GM19452 (cell line): Measurements from ENCODE around the gene MLYCD.
"Not testable (repeated sequence)": the region's sequence is repeated elsewhere in the genome, so short reads cannot be mapped to it uniquely, and the experiment has no call there.

Source experiments
- ATAC-seq: cut with Tn5 transposase; IDR thresholded peaks from one replicate; pipeline ENCODE4 v1.9.1; 2021; ENCODE audit not compliant: unreplicated experiment

The MLYCD gene

DNA sequence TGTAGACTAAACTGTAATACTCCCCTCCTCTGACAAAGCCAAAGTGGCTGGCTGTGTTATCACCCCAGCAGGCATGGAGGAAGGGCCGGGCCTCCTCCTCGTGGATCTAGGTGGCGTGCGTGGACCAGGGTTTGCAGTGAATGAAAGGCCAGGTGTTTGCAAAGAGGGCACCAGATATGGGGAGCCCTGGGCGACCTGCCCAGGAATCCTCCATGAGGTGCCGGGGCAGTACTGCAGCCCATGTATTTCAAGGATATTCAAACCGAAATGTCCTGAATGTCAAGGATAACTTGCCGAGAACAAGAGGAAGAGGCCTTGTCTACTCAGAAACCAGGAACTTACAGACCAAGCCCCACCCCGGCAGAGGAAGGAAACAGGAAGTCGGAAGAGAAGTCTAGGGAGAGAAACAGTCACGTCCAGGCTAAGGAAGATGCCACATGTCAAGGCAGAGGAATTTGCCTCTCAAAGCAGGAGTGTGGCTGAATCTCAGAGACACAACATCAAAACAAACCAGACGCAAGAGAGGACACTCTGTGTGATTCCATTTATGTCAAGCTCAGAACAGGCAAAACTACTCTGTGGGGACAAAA lies 40.4 kb downstream of the MLYCD start:
- no peak for ATAC-seq

DNA sequence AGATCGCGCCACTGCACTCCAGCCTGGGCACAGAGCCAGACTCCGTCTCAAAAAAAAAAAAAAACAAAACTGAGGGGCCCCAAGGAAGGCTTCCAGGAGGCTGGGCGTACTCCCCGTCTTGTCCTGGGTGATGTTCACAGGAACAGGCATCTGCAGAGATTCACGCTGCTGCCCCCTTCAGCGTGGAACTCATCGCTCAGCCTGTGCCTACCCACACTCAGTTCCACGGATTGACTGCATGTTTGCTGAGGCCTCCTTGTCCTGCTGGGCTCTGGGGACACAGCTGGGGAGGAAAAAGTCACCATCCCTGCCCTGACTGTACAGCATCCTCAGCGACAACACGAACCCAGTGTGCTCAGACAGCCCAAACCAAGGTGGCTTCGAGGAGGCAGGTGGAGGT lies 41.2 kb downstream of the MLYCD start:
- no peak for ATAC-seq

DNA sequence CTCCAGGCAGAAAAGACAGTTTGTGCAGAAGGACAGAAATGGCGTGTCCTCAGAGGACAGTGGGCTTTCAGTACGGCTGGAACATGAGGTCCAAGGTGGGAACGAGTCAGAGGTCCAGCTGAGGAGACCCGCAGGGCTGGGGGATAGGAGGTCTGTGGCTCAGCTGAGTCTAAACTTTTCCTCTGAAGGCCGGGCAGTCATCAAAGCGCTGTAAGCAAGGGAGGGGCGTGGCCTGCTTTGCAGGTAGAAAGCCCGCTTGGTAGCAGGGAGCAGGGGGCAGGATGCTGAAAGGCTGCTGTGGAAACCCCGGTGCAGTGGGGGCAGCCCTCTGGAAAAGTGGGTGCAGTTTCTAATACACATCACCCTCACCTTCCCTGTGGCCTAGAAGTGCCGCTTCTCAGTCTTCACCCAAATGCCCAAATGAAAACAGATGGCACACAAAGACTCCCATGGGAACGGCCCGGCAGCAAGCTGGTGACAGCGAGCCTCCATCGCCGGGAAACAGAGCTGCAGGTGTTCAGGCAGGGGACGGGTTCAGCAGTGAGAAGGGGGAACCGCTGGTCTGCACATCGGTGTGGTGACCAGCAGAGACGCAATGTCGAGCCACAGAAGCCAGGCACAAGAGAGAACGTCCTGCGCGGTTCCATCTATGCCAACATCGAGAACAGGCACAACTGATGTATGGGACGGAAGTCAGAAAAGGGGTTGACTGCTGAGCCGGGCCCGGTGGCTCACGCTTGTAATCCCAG lies 41.9 kb downstream of the MLYCD start:
- no peak for ATAC-seq

DNA sequence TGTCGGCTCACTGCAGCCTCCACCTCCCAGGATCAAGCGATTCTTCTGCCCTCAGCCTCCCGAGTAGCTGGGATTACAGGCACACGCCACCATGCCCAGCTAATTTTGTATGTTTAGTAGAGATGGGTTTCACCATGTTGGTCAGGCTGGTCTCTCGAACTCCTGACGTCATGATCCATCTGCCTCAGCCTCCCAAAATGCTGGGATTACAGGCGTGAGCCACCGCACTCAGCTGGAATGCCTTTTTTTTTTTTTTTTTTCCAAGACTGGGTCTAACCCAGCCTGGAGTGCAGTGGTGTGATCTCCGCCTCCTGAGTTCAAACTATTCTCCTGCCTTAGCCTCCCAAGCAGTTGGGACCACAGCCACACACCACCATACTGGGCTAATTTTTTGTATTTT lies 42.6 kb downstream of the MLYCD start:
- not testable (repeated sequence) for ATAC-seq

DNA sequence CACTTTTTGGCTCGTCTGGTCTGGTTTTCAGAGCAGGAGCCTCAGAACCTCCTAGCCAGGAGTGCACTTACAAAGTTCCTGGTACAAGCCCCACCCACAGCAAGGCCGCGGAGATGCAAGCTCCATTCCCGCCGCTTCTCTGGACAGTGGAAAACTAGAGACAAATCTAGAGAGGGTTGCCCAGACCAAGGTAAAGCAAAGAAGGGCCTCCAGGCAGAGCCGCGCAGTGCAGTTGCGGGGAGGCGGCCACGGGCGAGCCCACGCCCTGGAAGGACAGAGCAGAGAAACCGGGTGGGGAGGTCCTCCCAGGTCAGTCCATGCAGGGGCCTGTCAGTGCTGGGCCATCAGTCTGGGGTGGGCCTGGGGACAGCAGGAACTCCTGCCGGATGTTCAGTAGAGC lies 43.2 kb downstream of the MLYCD start:
- ATAC-seq = no peak

DNA sequence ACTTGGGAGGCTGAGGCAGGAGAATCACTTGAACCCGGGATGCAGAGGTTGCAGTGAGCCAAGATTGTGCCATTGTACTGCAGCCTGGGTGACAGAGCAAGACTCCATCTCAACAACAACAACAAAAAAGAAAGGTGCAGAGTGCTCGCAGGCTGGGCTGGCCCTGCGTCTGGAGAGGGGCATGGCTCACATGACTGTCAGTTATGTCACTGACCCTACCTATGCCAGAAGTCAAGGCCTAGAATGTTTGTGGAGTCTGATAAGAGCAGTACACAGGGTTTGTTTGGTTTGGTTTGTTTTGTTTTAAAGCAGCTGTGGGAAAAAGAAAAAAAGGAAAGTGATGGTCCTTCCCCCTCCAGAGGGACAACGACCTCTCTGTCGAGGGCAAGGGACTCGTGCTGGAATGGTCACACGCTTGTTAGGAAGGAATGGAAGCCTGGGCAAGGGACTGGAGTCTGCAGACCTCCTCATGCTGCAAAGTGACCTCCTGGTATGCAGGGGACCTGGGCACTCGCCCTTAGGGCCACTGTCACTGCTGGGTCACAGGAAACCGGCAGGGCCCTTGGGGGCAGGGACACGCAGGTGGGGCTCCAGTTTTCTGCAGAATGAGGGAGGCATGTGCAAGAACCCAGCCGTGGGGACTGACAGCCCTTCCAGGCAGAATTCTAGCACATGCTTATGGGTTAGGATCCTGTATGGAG lies 44.0 kb downstream of the MLYCD start:
- no peak for ATAC-seq

DNA sequence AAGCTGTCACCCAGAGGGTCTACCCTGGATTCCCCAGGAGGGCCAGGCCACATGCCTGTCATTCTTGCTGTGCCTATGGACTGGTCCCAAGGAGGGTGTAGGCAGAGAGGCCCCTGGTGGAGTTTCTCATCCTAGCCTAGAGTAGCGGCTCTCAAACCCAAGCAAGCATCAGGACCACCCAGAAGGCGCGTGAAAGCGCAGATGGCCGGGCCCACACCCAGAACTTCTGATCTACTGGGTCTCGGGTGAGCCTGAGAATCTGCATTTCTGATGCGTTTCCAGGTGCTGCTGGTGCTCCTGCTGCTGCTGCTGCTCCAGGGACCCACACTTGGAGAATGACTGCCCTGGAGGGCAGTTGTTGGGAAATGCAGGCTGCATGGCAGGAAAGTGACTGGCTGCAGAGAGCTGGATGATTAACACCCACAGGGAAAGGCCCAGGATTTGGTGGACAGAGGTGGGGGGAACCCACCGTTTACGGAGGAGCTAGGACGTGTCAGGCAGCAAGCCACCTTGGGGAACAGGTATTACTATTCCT lies 44.7 kb downstream of the MLYCD start:
- no peak for ATAC-seq

DNA sequence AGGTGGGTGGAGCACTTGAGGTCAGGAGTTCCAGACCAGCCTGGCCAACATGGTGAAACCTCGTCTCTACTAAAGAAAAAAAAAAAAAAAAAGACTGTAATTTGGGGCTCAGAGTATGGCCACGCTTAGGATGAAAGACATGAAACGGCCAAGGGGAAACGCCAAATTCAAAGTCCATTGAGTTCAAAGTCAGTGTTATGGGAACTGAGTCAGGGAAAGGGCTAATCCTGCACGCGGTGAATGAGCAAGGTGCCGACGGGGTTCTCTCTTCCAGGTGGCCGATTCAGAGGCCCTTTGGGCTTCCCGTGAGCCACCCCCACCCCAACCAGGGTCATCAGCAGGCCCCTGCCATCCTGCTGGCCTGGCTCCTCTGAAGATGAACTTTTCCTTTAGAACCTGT lies 46.7 kb downstream of the MLYCD start:
- no peak for ATAC-seq

DNA sequence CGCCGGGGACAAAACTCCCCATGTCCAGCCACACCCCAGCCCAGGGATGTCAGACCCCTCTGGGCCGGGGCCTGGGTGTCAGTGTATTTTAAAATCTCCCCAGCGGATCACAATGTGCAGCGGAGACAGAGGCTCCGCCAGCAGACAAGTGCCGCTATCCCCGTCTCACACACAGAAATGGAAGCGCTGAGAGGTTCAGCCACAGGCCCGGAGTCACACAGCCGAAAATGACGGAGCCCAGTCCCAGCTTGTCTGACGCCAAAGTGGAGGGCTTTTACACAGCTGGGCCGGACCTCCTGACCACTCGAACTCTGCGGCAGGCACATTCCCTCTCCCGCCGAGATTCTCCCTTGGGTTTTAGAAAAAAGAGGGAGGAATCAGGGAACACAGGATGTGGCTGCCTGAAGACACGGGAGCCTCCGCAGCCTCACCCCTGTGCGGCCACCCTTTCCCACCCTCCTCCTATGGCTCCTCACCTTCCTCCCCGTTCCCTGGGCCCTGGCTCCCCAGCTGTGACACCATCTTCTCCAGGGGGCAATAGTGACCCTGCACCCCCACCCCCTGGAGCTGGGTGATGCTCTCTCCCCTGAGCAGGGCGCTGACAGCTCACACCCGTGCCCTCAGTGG lies 47.4 kb downstream of the MLYCD start:
- ATAC-seq = no peak

DNA sequence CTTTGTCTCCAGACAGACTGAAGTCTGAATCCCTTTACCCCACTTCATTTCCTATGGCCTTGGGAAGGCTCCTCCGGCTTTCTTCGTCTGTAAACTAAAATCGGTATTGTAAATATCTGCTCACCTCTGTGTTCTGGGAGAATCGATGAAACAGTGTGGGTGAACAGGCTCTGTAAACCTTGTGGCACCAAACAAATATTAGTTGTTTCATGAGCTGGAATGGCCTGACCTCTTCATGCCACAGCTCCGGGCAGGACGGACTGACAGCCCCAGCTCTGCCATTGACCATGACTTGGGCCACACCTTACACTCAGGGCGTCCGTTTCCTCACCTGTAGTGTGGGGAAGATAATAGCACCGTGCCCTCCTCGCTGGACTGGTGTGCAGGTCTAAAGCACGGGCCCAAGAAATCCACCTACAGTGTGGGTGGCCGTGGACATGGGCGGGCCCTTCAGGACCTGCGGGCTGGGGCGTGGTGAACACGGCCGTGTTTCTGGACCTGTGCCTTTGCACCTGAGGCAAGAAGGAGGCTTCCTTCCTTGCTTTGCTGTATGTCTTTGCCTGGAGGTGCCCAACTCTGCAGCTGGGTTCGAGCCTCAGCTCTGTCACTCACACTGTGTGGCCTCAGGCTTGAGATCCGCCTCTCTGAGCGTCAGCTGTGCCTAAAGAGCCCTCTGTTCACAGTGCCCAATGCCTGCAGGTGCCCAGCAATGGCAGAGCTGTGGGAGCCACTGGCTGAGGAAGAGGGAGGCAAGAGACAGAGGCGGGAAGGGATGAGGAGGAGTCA lies 48.1 kb downstream of the MLYCD start:
- no peak for ATAC-seq

DNA sequence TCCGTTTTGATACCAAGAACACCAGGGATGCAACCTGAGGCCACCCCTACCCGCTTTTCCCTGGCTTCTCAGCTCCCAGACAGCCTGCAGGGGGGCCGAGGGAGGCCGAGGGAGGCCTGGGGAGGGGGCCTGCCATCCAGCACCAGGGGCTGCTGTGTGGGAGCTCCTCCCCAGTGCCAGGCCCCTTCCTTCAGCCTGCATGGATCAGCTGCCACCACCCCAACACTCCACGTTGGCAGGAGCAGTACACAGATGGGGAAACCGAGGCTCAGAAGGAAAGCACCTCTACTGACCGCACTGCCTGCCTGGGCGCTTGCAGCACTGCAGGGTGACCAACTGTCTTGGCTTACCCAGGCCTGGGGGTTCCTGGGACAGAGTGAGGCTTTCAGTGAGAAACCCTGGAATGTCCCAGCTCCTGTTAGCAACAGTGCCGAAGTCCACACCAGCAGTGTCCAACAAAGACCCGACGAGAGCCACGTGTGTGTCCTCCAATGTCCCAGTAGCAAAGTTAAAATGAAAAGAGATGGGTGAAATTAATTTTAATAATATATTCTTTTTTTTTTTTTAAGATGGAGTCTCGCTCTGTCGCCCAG lies 48.8 kb downstream of the MLYCD start:
- no peak for ATAC-seq

DNA sequence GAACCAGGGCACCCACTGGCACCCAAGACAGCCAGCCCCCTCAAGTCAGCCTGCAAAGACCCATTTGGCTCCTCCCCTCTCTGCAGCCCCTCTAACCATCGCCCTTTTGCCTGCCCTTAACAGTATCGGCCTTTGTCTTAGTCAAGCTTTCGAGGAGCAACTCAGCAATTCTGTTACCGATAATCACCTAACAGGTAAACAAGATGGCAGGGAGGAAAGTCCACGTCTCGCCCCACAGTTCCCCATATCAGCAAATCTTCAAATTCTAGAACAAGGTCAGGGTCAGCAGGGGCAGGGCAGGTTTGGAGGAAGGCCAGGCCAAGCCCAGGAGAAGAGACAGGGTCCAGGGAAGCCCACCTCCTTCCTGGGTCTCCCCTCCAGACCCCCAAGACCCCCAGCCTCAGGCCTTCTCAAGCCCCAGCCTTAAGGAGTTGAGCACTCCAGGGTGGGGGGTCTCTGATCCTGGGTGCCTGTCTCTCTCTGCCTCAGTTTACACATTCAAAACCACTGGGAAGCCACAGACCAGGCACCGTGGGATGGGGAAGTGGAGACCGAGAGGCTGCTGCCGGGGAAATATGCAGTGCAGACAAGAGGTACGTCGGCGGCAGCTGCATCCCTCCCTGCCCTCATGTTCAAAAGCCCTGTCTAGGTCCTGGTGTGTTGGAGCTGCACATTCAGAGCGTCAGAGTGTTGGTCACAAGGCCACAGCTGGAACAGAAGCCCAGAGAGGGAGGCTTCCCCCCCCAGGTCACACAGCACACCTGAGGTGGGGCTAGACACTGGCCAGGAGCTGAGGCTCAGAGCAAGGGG lies 50.2 kb downstream of the MLYCD start:
- no peak for ATAC-seq

DNA sequence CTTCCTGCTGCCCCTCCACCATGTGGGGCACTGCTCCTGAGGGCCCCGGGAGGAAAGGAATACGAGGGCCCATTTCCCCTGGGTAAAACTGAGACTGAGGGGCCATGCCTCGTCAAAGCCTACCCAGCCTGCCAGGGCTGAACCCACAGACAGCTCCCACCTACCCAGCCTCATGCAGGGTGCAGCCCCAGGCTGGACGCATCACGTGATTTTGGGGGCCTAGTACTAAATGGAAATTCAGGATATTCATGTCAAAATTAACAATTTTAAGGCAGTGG lies 50.7 kb downstream of the MLYCD start:
- ATAC-seq = no peak

DNA sequence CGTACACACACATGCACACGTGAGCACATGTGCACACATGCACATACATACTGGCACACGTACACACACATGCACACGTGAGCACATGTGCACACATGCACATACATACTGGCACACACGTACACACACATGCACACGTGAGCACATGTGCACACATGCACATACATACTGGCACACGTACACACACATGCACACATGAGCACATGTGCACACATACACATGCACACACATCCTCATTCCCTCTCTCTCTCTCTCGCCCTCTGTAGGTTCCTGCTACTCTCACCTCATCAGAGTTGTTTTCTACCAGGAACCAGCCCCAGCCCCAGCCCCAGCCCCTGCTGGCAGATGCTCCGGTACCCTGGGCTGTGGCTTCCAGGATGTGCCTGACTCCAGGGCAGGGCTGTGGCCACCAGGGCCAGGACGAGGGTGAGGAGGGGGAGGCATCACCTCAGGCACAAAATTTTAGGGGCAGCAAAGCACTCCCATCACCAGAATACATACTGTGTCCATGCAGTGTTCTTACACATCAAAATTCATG lies 52.0 kb downstream of the MLYCD start:
- ATAC-seq = not testable (repeated sequence)

DNA sequence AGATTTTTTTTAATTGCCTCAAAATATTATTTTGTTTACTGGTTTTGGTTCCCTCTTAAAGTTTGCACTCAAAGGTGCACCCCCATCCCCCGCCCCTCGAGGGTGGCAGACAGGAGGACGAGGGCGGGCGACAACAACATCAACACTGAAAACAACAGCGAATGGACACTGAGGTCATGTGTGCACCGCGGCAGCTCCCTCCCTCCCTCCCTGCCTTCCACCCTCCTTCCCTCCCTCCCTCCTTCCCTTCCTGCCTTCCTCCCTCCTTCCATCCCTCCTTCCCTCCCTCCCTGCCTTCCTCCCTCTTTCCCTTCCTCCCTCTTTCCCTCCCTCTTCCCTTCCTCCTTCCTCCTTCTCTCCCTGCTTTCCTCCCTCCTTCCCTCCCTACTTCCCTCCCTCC lies 52.6 kb downstream of the MLYCD start:
- ATAC-seq = no peak

DNA sequence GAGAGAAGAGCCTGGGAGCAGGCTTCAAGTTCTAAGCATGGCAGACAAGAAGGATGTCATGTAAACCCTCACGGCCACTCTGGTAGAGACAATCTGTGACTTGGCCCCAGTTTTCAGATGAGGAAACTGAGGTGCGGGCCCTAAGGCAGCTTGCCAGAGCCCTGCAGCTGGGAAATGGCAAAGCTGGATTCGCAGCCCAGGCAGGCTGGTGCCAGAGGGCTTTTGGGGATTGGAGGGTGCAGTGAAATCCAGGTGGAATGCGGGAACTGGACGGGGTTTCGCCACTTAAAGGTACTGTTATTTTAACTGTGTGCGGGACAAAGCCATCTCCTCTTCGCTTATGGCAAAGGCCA lies 53.6 kb downstream of the MLYCD start:
- ATAC-seq = no peak

DNA sequence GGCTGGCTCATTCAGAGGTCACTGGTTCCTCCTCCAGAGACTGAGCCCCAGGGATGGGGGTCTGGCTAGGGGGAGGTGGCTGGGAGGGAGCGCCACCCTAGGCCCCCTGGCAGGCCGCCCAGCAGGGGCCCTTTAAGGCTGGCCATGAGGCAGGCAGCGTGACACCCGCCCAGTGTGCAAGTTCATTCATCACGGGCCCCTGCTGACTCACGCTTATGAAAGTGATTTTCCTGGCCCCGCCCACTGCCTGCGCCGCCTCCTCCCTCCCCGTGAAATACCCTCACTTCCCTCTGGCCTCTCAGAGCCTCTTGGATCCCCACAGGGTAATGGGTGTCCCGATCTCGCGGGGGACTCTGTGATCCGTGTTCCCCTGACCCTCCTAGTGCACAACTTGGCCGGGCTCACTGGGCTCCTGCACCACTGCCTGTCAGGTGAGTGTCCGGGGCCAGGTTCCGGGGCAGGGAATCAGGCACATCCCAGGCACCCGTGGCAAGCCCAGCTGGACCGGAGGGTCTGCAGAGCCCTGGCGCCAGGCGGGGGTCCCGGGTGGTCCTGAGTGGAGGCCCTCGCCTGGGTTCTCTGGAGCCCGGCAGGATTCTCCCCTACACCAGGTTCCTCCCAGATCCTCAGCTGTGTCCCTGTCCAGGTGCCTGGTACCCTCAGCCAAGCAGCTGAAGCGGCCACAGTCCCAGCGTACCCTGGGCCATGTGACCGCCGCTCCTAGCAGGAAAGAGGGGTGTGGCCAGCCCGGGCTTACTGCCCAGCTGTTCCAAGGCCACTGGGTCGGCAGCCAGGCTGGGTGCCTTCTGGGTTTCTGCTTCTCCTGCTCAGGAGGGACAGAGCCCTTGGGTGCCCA lies 54.3 kb downstream of the MLYCD start, which contains the start of gene OSGIN1:
OSGIN1 (plus strand) TSS at position 301 of the 856 bp plus-strand sequence. CDS start 4,432 bp downstream, outside the sequence.
- peak; percentile 81 for ATAC-seq

DNA sequence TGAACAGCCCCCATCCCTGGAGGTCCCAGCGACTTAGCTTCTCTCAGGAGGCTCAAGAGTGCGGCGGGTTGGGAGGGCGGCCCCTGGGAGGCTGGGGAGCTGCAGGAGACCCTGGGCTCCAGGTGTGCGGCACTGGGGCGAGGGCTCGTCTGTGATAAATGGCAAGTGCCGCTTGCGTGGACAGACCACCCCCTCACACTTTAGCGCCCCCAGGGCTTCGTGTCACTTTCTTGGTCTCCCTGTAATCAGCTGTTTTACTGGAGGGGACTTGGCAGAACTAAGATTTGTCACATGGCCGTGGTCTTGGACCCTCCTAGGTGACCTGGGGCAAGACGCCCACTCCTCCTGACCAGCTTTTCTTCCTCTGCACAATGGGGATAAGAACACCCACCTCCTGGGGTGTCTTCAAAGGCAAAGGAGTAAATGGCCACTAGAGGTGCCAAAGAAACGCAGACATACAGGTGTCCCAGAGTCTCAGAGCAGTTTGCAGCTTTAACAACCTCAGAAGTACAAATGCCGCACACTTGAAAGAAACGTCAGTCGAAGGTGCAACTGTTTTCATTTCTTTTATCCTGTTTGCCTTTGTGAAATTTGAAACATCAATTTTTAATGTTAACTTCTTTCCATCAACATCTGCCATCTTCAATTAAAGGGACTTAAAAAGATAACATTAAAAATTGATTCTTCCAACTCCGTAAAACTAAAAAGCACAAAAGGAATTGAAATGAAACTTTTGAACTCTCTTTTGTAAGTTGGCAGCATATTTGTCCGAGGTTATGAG lies 55.1 kb downstream of the MLYCD start:
- no peak for ATAC-seq
